Smooth muscle cell (in vitro differentiated cells): Measurements from ENCODE around the gene OVCH1. TPM values are rescaled to one million over a fixed set of nuclear protein-coding genes. Genes with fewer than 3 reads are reported as not detected.

ENCODE experiments used
- DNase-seq: peaks from one replicate; lab custom pipeline; 2025; ENCODE audit not compliant: unreplicated experiment; lab: John Stamatoyannopoulos, UW
- H2AFZ ChIP-seq: fragments of 200-600 bp; sonication (generic); 2 replicates; pipeline ENCODE4 v1.6.0; 2016; ENCODE audit warnings: antibody characterized with exemption, low read depth, mild to moderate bottlenecking
- H3F3A ChIP-seq: fragments of 200-600 bp; sonication (generic); 2 replicates; pipeline ENCODE4 v1.6.0; 2017; ENCODE audit warnings: antibody characterized with exemption, low read depth
- H3K27ac ChIP-seq: fragments of 200-600 bp; sonication (generic); 2 replicates; pipeline ENCODE4 v1.5.1; 2016; ENCODE audit warnings: low read depth, mild to moderate bottlenecking
- H3K27me3 ChIP-seq: fragments of 200-600 bp; sonication (generic); 2 replicates; pipeline ENCODE4 v1.6.1; 2016; ENCODE audit warnings: low read depth, mild to moderate bottlenecking
- H3K36me3 ChIP-seq: fragments of 200-600 bp; sonication (generic); 2 replicates; pipeline ENCODE4 v1.5.1; 2016; ENCODE audit warnings: low read depth
- H3K4me1 ChIP-seq: fragments of 200-600 bp; sonication (generic); 2 replicates; pipeline ENCODE4 v1.5.1; 2016; ENCODE audit warnings: low read depth
- H3K4me2 ChIP-seq: fragments of 200-600 bp; sonication (generic); 2 replicates; pipeline ENCODE4 v1.6.0; 2016; ENCODE audit warnings: mild to moderate bottlenecking
- H3K4me3 ChIP-seq: fragments of 200-600 bp; sonication (generic); 2 replicates; pipeline ENCODE4 v1.5.1; 2016; ENCODE audit warnings: mild to moderate bottlenecking
- H3K79me2 ChIP-seq: fragments of 200-600 bp; sonication (generic); 2 replicates; pipeline ENCODE4 v1.6.0; 2016; ENCODE audit warnings: low read depth, mild to moderate bottlenecking
- H3K9ac ChIP-seq: fragments of 200-600 bp; sonication (generic); 2 replicates; pipeline ENCODE4 v1.6.0; 2016; ENCODE audit warnings: low read depth
- H3K9me3 ChIP-seq: fragments of 200-600 bp; sonication (generic); replicated peaks from 2 replicates; pipeline ENCODE4 v1.5.1; 2016; ENCODE audit warnings: low read depth
- H4K20me1 ChIP-seq: fragments of 200-600 bp; sonication (generic); 2 replicates; pipeline ENCODE4 v1.6.0; 2016; ENCODE audit warnings: low read depth
- WGBS: methylation state at CpG from one replicate; pipeline ENCODE4 v1.1.7; 2016; ENCODE audit warnings: low lambda C conversion rate; 5-methylcytosine and 5-hydroxymethylcytosine counted together
- polyA plus RNA-seq: library from polyadenylated mRNA; unstranded; fragments of >200 nt; fragmentation: Nextera tagmentation; extraction: Ambion mirVana; gene quantifications from 2 replicates; pipeline ENCODE4 v1.2.1, GENCODE V29; 2016
- total RNA-seq: library from RNA; depleted of rRNA; stranded (reverse); fragments of >200 nt; gene quantifications from 2 replicates; pipeline ENCODE4 v1.2.3, GENCODE V29; 2014
- TF ChIP-seq, protein P1 (sequence below): fragments of 200-600 bp; sonication (generic); IDR thresholded peaks from 2 replicates; pipeline ENCODE4 v1.5.1; 2017; ENCODE audit warnings: borderline replicate concordance, mild to moderate bottlenecking, antibody characterized with exemption; ENCODE audit not compliant: insufficient read depth, poor library complexity, severe bottlenecking

The OVCH1 gene
- total and polyA plus RNA-seq, 2 experiments from 2014 or later, result not detected

DNA sequence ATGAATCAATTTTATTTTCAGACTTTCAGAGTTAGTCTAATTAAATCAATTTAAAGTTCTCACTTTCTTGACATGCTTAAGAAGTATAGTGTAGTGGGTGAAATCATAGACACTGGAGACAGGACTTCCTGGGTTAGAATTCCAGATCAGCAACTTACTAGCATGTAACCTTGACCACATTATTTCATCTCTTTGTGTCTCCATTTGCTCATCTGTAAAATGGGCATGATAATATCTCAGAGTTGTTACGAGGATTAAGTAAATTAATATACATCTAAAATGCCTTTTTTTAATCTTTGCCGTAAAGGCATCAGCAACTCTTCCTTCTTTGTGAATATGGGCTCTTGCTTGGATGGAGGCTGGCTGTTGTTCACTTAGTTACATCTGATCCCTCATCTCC is 115.2 kb downstream of the OVCH1 start:
- TF ChIP-seq, protein P1, sequence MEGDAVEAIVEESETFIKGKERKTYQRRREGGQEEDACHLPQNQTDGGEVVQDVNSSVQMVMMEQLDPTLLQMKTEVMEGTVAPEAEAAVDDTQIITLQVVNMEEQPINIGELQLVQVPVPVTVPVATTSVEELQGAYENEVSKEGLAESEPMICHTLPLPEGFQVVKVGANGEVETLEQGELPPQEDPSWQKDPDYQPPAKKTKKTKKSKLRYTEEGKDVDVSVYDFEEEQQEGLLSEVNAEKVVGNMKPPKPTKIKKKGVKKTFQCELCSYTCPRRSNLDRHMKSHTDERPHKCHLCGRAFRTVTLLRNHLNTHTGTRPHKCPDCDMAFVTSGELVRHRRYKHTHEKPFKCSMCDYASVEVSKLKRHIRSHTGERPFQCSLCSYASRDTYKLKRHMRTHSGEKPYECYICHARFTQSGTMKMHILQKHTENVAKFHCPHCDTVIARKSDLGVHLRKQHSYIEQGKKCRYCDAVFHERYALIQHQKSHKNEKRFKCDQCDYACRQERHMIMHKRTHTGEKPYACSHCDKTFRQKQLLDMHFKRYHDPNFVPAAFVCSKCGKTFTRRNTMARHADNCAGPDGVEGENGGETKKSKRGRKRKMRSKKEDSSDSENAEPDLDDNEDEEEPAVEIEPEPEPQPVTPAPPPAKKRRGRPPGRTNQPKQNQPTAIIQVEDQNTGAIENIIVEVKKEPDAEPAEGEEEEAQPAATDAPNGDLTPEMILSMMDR, result no peak
- H3K4me1 ChIP-seq, result peaks cover 10% of the 10 kb centered on the region
- H3K9ac ChIP-seq, result no peak overlapping the region
- H3K79me2 ChIP-seq, result peaks cover 33% of the 10 kb centered on the region
- H3F3A ChIP-seq, result no peaks in the 10 kb centered on the region
- no peaks in the 10 kb centered on the region for H4K20me1 ChIP-seq
- no peak overlapping the region for H3K4me2 ChIP-seq
- WGBS, result 97% methylated on average over 2 of the region's 2 CpGs
- H3K27ac ChIP-seq, result no peak overlapping the region
- no peaks in the 10 kb centered on the region for H3K27me3 ChIP-seq
- no peaks in the 10 kb centered on the region for H3K36me3 ChIP-seq
- H2AFZ ChIP-seq, result peak overlapping the region; percentile 24
- DNase-seq, result no peak
- no peaks in the 10 kb centered on the region for H3K9me3 ChIP-seq
- no peak overlapping the region for H3K4me3 ChIP-seq

DNA sequence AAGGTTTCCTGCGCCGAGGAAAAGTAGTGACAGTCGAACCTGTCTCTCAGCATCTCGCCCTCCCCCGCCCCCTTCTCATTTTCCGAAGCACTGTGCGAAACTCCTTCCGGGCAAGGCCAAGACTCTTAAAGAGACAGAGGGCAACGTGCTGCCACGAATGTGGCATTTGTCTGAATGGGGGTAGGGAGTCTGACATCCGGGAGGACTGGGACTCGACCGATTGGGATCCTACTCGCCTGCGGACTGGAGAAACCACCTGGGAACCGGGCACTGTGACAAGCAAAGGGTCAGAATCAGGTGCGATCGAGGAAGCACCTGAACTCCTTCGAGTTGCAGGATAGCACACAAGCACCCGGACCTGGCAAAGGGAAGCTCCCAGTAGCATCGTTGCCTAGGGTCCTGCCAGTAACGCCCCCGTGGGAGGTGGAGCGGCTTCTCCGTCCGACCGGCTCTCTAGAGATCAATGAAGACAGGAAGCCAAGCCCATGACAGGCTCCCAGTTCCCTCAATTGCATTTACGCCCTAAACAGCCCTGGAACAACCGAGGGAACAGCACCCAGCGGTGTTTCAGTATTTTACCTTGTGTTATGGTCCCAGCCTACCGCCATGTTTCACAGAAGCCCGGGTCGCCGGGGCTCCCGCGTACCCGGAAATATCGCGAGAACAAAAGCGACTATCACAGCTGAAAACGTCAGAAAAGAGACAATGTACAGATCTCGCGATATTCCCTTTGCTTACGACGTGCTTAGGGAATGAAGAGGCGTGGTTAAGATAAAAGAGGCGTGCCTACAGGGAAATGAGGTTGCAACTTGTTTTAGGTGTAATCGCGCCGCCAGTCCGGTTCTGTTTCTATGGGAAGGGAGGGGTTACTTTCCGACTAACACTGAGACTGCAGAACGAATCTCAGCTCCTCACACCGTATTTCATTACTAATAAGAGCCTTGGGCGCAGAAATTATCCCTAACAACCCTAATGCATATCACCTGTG is 116.7 kb downstream of the OVCH1 start, which contains the start of gene ERGIC2:
TSS of gene ERGIC2 (minus strand) at position 637 of the 988 bp plus-strand sequence. CDS start 9,539 bp downstream, outside the sequence.
- no peaks in the 10 kb centered on the region for H3K27me3 ChIP-seq
- H3K79me2 ChIP-seq, result peaks cover 47% of the 10 kb centered on the region
- WGBS, result under 1% methylated on average over 55 of the region's 55 CpGs

More for the DNA sequence above, 116.7 kb downstream of the OVCH1 start, which contains the start of gene ERGIC2:
- TF ChIP-seq, protein P1, result no peak
- peaks cover 9% of the 10 kb centered on the region for H4K20me1 ChIP-seq
- no peaks in the 10 kb centered on the region for H3K36me3 ChIP-seq
- peak; percentile 65 for DNase-seq
- no peaks in the 10 kb centered on the region for H3K9me3 ChIP-seq
- no peaks in the 10 kb centered on the region for H3F3A ChIP-seq
- H2AFZ ChIP-seq, result peak within 1 kb of the TSS; percentile 99
- H3K4me1 ChIP-seq, result peaks cover 10% of the 10 kb centered on the region
- H3K9ac ChIP-seq, result peak within 1 kb of the TSS; percentile 98
- H3K4me3 ChIP-seq, result peak within 1 kb of the TSS; percentile 83
- peak within 1 kb of the TSS; percentile 95 for H3K27ac ChIP-seq
- H3K4me2 ChIP-seq, result peak within 1 kb of the TSS; percentile 92

Other genes starting within 250 kb of the OVCH1 start
- gene ERGIC2, start 116.5 kb downstream of the OVCH1 start, total RNA-seq, result 121 and 152 TPM in 2 replicates
- 139 and 177 TPM in 2 replicates for gene ERGIC2, start 116.5 kb downstream of the OVCH1 start, polyA plus RNA-seq